ENCODE data around the gene SPPL2B. TPM values are rescaled to one million over a fixed set of nuclear protein-coding genes. Genes with fewer than 3 reads are reported as not detected.

Gene SPPL2B
- total and polyA plus RNA-seq, 8 donors, result 36.4 to 226 (median 52.8) TPM

DNA sequence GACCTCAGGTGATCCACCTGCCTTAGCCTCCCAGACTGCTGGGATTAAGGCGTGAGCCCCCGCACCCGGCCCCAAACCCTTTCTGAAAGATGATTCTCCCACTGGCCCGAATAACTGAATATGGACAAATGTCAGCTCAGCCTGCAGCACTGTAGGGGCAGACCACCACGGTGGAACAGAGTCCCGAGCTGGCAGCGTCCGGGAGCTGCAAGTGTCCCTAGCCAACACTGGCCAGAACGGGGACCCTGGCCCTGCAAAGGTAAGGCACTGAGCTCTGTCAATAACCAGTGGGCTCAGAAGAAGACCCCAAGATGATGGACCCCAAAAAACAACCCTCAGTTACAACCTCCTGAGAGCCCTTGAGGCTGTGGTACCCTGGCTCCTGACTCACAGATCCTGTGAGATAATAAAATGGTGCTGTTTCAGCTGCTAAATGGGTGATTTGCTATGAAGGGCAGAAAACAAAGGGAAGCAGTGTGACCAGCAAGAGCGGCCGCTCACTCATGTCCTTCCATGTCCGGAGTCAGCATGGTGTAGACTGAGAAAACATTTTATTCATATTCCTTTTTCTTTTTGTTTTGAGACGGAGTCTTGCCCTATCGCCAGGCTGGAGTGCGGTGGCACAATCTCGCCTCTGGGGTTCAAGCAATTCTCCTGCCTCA lies 1.7 kb upstream of the SPPL2B start:
- 88 to 93% methylated on average over 16 of the region's 16 CpGs for WGBS, 2 donors
- Histone ChIP-seq H3K27me3 (no peaks in the 10 kb centered on the region), H3K9me3 (no peaks in the 10 kb centered on the region), H3K36me3 (peaks cover 0 to 4% (median 0%) of the 10 kb centered on the region in 3 donors), H3K4me3 (peak overlapping the region in 1 of 4 donors; percentile 99), H3K27ac (no peak overlapping the region), H3K4me1 (peaks cover 24 to 38% (median 24%) of the 10 kb centered on the region in 3 donors)
- no peak for FAIRE-seq
- DNase-seq, result peak in 1 of 6 donors; percentile 40
- TF ChIP-seq CTCF (IDR thresholded peaks at IDR 0.05), result no peak
- ATAC-seq, result no peak
- intact Hi-C loops (cut with DNase I), result no loop called here

- no peak for DNase-seq
- Histone ChIP-seq H3K9me3 (no peaks in the 10 kb centered on the region), H3K4me1 (peaks cover 29 to 47% (median 32%) of the 10 kb centered on the region in 3 donors), H3K36me3 (peaks cover 0 to 4% (median 0%) of the 10 kb centered on the region in 3 donors), H3K27ac (peak overlapping the region; percentile 67 to 78 (median 71)), H3K27me3 (no peaks in the 10 kb centered on the region), H3K4me3 (peak overlapping the region; percentile 85 to 99 (median 98))
- intact Hi-C loops (cut with DNase I), result no loop called here
- ATAC-seq, result peak in 3 of 4 donors; percentile 23 to 51 (median 30)
- no peak for TF ChIP-seq CTCF (IDR thresholded peaks at IDR 0.05)
- no peak for FAIRE-seq
- 1% methylated on average over 18 of the region's 18 CpGs for WGBS, 2 donors
Observed at GRCh38 chr19:2327773-2328400, 597 bp upstream of the SPPL2B start.

- intact Hi-C loops (cut with DNase I), result no loop called here
- H3K4me3 ChIP-seq, result peak overlapping the region; percentile 85 to 99 (median 98)
- no peaks in the 10 kb centered on the region for H3K27me3 ChIP-seq
- TF ChIP-seq CTCF (IDR thresholded peaks at IDR 0.05), result no peak
- FAIRE-seq (no peak), DNase-seq (no peak), ATAC-seq (peak in 1 of 4 donors; percentile 3)
- H3K27ac ChIP-seq, result peak overlapping the region in 3 of 4 donors; percentile 67 to 78 (median 71)
- no peaks in the 10 kb centered on the region for H3K9me3 ChIP-seq
- peaks cover 35 to 54% (median 41%) of the 10 kb centered on the region in 3 donors for H3K4me1 ChIP-seq
- 1% methylated on average over 16 of the region's 16 CpGs for WGBS, 2 donors
- no peaks in the 10 kb centered on the region for H3K36me3 ChIP-seq
Observed at GRCh38 chr19:2329149-2329478, 630 bp downstream of the SPPL2B start.

- Histone ChIP-seq H3K4me1 (peaks cover 35 to 56% (median 42%) of the 10 kb centered on the region in 3 donors), H3K27ac (peak overlapping the region in 1 of 4 donors; percentile 70), H3K36me3 (no peaks in the 10 kb centered on the region), H3K27me3 (no peaks in the 10 kb centered on the region), H3K4me3 (peak overlapping the region in 3 of 4 donors; percentile 85 to 99 (median 99)), H3K9me3 (no peaks in the 10 kb centered on the region)
- intact Hi-C loops (cut with DNase I), result no loop called here
- no peak for ATAC-seq
- 46 to 51% methylated on average over 13 of the region's 13 CpGs for WGBS, 2 donors
- FAIRE-seq, result no peak
- peak in 1 of 6 donors; percentile 45 for DNase-seq
- TF ChIP-seq CTCF (IDR thresholded peaks at IDR 0.05), result no peak
Observed at GRCh38 chr19:2329501-2329916, 1.0 kb downstream of the SPPL2B start.

DNA sequence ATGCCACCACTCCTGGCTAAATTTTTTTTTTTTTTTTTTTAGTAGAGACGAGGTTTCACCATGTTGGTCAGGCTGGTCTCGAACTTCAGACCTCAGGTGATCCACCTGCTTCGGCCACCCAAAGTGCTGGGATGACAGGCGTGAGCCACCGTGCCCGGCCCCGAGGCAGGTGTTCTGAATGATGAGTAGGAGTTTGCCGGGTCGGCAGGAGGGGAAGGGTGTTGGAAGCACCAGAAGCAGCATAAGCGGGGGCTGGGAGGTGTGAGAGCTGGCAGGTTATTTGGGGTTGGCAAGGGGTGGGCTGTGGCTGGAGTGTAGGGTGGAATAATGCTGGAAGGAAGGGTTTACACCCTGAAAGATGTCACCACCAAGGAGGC lies 1.8 kb downstream of the SPPL2B start:
- no peak overlapping the region for H3K4me3 ChIP-seq
- no peaks in the 10 kb centered on the region for H3K36me3 ChIP-seq
- H3K4me1 ChIP-seq, result peaks cover 35 to 56% (median 42%) of the 10 kb centered on the region in 3 donors
- ATAC-seq (no peak), FAIRE-seq (no peak), DNase-seq (peak in 1 of 6 donors; percentile 62)
- no peak for TF ChIP-seq CTCF (IDR thresholded peaks at IDR 0.05)
- peak overlapping the region; percentile 16 to 72 (median 62) for H3K27ac ChIP-seq
- intact Hi-C loops (cut with DNase I), result no loop called here
- no peaks in the 10 kb centered on the region for H3K27me3 ChIP-seq
- H3K9me3 ChIP-seq, result no peaks in the 10 kb centered on the region
- WGBS, 2 donors, result 46 to 57% methylated on average over 10 of the region's 10 CpGs
